GM18517 (cell line): ENCODE results near the gene PTGES3L.

Experiments
- ATAC-seq: cut with Tn5 transposase; IDR thresholded peaks from one replicate; pipeline ENCODE4 v1.9.1; 2021; ENCODE audit warnings: mild to moderate bottlenecking, moderate library complexity; ENCODE audit not compliant: unreplicated experiment

Gene PTGES3L

DNA sequence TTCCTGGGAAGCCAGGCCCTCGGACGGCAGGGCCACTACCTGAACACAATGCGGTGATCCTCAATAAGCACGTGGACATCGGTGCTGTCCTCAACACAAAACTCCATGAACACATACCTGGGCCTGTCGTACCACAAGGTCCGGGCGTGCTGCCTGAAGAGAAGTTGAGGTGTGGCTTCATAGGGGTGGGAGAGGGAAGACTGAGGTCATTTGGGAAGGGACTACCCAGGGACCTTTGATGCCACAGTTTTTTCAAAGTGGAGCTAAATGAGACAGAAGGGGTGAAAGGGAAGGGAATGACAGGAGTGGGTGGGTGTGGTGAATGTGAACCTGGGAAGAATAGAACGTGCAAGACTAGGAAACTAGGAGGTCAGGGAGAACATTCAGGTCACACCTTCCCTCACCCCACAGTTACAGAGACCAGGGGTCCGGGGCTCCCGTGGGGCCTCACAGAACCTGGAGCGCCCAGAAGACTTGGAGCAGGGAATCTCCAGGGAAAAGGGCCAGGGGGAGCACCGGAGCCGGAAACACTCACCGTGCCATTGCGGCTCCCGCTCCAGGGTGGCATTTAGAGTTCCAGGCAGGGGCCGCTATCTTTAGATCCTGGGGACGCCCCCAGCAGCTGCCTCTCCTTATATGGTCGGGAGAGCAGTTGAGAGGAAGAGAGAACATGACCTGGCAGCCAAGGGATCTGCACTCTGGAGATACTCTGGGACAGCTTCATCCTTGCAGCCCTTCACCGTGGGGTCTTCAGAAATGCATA is at the start of gene PTGES3L:
PTGES3L (minus strand) TSS at position 570 of the 763 bp plus-strand sequence; CDS start at position 543, 27 bp downstream.
- no peak for ATAC-seq

DNA sequence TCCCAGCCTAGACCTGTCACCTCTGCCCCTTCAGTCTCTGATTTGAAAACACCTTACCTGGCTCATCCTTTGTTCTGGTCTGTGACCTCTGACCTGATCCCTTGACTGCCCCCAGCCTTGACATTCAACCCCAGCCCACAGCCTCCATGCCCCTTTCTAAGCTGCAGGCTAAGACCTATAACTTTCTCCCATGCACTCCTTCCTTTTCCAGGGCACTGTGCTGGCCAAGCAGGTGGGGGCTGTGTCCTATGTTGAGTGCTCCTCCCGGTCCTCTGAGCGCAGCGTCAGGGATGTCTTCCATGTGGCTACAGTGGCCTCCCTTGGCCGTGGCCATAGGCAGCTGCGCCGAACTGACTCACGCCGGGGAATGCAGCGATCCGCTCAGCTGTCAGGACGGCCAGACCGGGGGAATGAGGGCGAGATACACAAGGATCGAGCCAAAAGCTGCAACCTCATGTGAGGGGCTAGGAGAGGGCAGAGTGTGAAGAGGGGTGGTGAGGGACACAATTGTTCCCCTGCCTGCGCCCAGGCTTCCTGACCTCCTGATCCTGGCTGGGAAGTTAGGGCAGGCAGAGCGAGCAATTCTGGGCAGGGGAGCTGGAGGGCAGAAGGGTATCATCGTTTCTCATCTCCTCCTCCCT is 48.5 kb upstream of the PTGES3L start:
- no peak for ATAC-seq

DNA sequence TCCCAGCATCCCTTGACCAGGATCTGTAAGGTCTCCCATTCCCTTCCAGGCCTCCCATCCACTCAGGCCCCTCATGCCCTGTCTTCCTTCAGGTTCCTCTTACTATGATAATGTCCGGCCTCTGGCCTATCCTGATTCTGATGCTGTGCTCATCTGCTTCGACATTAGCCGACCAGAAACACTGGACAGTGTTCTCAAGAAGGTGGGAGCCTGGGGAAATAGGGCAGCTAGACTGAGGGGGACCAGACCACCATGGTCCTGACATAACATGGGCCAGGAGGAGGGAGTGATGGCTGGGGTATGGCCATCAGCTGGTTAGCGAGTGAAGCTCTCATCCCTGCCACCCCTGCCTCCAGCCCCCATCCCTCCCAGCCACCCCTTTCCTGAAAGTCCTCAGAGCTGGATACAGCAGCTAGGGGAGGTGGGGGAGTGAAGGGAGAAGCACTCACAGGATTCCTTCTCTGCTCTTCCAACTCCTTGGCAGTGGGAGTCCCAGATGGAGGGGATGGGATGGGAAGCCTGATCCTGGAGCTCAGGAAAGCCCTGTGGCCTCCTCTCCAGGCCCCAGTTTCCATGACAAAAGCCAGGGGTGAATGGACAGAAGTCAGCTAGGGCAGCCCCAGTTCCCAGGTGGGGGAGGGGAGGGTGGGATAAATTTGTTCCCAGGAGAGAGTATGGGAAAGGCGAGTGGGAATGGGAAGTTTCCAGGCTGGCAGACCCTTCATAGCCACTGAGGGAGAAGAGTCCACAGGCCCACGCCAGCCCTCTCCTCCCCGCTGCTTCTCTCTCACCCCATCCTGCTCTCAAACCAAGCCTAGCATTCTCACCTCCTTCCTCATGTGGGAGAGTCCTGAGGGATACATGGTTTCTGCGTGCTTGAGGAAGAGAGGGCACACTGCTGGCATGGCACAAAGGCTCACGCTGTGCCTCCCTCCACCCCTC is 47.5 kb upstream of the PTGES3L start:
- ATAC-seq = no peak

DNA sequence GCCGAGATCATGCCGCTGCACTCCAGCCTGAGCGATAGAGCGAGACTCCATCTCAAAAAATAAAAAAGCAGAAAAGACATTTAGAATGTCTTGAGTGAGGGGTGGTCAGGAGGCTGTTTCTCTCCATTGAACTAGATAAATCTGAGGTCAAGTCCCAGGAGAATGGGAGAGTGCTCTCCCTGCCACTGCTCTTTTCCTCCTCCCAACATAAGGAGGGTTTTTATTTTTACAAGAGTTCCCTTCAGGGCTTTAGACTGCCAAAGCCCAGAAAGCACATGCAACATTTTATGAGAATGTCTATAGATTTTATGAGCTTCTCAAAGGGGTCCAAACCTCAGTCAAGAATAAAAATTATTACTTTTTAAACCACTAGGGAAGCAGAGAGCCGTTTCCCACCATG is 46.7 kb upstream of the PTGES3L start:
- no peak for ATAC-seq

- no peak for ATAC-seq
These were observed 46.1 kb upstream of the PTGES3L start for GRCh38 chr17:43025766-43026537.

DNA sequence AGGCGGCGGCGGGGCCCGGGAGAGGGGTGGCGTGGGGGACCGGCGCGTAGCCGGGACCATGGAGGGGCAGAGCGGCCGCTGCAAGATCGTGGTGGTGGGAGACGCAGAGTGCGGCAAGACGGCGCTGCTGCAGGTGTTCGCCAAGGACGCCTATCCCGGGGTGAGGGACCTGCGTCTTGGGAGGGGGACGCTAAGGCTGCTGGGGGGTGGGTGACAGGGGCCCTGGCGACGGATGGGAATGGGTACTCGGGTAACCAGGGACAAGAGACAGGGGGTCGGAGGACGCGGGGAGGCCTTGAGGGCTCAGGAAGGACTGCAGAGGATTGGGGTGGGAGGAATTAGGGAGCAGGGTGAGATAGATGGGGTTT is 45.4 kb upstream of the PTGES3L start:
- ATAC-seq = no peak

DNA sequence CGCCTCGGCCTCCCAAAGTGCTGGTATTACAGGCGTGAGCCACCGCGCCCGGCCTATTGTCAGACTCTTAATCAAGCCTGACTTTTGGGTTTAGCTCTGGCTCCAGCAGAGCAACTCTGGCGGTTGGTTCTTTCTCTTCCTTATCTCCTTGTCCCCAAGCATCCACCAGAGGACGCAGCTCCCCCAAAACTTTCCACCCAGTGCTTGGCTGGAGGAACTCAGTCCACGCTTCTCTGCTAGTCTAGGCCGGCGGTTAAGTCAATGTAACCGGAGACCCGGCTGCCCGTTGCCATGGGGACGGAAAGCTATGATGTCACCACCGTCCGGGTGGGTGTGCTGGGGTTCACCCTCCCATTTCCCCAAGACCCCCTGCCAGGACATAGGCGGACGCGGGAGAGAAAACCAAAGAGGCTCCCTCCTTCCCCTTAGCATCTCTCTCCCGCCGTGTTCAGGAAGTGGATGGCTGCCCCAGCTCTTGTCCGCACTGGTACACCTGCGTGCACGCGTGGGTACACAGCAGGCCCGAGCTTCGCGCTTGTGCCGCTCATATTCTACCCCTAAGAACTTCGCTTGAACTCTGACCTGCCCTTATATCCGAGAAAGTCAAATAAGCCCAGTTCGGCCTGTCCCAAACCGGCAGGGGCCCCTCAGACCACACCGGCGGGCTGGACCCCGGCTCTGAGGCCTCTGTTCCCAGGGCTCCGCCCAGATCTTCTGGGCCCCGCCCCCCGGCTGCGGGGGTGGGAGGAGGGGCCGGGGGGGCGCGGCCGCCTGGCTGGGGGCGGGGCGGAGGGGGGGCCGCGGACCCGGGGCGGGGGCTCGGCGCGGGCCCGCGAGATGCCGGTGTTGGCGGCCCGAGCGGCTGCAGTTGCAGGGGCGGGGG is 44.8 kb upstream of the PTGES3L start, which contains the start of gene RND2:
RND2 (plus strand) TSS at position 825 of the 883 bp plus-strand sequence. CDS start 117 bp downstream, outside the sequence.
- no peak for ATAC-seq

DNA sequence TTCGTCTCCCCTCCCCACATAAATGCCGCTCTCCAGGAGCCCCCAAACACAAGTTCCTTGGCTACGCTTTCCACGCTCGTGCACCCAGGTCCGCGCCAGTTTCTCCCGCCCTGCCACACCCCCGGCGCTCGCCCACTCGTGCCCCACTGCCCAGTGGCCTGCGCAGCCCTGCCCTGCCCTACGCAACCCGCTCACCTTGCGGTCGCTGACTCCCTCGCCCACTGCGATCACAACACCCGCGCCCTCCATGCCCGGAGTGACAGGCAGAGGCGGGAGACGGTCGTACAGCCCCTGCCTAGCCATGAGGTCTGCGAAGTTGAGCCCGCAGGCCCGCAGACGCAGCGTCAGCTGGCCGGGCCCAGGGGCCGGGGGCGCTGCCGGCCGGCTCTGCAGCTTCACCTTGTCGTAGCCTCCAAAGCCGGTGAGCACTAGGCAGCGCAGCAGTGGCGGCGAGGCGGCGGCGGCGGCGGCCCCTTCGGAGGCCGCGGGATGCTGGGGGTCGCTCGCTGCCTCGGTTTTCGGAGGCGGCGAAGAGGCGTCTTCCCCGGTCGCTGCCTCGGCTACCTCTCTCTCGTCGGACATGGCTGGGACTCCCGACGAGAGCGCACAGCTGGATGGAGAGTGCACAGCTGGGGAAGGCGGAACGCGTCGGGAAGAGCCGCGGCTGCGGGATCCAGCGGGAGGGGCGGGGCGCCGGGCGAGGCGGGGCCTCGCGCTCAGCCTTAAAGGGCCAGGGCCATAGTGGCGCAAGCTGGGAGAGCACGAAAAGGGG is 42.0 kb upstream of the PTGES3L start, which contains the start of gene VAT1:
VAT1 (minus strand) TSS at position 645 of the 772 bp plus-strand sequence; CDS start at position 582, 63 bp downstream.
- no peak for ATAC-seq

GRCh38 chr17:43020789-43021740 is 41.2 kb upstream of the PTGES3L start:
- ATAC-seq = no peak

DNA sequence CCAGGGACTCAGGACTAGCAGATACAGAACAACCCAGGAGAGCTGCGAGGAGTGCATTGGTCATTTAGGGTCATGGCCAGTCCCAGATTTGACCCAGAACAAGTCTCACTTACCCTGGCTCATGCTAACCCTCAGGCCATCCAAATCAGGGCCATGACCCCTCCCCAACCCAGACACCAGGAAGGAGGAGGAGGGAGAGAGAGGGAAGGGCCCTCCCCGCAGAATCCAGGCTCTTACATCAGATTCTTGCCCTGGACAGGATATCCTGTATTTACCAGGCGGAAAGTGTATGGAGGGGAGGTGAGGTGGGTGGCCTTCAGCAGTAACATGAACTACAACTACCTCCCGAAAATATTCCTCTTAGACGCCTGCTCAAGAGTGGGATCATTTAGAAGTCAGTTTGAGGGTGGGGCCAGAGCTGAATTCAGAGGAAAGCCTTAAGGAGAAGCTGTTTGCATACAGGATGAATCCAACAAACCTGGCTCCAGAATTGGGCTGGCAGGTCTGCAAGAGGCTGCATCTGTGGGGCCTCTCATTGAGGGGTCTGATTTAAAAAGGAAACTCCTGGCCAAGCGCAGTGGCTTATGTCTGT is 40.2 kb upstream of the PTGES3L start:
- ATAC-seq = no peak

GRCh38 chr17:43019418-43019817 is 39.5 kb upstream of the PTGES3L start:
- ATAC-seq = no peak

DNA sequence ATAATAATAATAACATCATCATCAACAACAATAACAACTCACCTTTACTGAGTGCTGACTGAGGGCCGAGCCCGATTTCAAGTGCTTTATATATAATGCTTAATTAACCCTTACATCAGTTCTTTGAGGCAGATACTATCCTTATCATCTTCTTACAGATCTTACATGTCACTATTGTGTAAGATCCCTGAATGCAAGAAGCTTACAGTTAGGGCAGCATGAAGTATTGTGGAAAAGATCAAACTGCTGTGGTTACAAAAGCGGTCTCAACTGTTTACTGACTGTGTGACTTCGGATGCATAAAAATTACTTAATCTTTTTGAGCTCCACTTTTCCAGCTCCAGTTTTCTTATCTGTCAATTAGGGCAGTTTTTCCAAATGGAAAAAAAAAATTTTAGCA is 39.1 kb upstream of the PTGES3L start:
- no peak for ATAC-seq

DNA sequence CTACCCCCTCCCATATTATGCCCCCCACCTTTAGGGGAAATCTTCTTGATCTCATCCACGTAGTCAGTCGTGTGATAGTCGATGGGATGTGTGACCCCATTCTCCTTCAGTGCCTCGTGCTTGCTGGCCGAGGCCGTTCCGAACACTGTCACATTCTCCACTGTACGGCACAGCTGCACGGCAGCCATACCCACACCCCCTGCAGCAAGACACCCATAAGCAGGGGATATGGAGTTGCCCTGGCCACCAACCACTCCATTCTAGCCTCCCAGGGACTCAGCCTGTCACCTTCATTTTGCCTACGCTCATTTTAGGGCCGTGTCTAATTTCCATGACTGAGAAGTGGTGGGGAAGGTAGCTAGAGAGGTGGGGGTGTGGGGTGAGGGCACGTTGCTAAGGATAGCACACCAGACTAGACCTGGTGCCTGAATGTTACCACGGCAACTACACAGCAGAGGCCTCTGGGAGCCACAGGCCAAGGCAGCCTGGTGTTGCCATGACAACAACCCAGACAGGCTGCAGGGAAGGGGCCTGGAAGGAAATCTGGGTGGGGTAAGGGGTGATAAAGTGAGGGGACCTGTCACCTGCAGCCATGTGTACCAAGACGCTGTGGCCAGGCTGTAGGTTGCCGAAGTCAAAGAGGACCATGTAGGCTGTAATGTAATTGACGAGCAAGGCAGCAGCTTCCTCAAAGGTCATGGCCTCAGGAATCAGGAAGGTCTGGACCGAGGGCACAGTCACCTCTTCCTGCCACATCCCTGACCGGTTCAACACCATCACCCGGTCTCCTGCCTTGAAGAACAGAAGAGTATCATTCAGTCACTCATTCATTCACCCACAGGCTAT is 38.4 kb upstream of the PTGES3L start:
- ATAC-seq = no peak

DNA sequence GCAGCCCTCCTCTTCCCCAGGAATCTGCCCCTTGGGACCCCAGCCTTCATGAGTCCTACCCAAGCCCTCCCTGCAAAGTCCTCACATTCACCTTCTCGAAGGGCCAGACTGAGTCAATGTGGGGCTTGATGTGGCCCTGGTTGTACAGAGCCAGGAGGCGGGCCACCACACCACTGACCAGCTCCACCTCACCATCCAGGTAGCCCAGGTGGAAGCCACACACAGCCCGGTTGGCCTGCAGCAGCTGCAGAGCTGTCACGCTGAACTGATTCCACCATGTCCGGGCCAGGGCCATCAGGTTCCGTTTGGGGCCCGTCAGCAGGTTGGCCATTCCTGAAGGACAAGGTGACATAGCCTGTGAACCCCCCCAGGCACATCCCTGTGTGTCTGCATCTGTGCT is 36.3 kb upstream of the PTGES3L start:
- no peak for ATAC-seq

DNA sequence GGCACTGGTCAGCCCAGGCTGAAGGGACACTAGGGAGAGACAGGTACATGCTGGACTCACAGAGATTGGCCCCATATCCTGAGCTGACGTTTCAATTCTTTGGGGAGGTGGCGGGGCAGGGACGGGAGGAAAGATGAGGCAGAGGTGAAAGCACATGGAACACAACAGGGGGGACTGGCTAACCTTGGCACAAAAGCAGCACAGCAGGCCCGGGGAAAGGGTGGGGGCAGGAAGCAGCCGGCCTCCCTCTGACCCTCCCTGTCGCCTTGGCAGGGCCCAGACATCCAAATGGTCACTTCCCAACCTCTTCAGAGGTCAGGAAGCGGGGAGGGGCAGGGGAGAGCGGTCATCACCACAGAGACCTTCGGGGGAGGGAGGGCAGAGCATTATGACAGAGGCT is 35.7 kb upstream of the PTGES3L start:
- no peak for ATAC-seq
